Cerebellar nuclear complex (tissue), 1 donor: ENCODE results near the gene POP4.

Experiments used
- DNase-seq, 2 experiments: peaks; one replicate each; lab custom pipeline; 2025; lab: John Stamatoyannopoulos, UW

The POP4 gene

GRCh38 chr19:29663861-29664752 lies 58.0 kb downstream of the POP4 start:
- DNase-seq = no peak

- DNase-seq = no peak
Observed at GRCh38 chr19:29664753-29665214, 58.7 kb downstream of the POP4 start.

GRCh38 chr19:29665215-29665825 lies 59.2 kb downstream of the POP4 start, which contains the start of gene PLEKHF1:
Gene PLEKHF1 (plus strand): TSS chr19:29665461. CDS start chr19:29673840, 8,379 bp downstream.
- peak in 1 of 2 experiments; percentile 49 for DNase-seq

- no peak for DNase-seq
Observed at GRCh38 chr19:29665826-29666577, 59.9 kb downstream of the POP4 start.
